ENCODE results near the gene SLC23A2.

Gene SLC23A2

GRCh38 chr20:4811661-4812181, 189.6 kb downstream of the SLC23A2 start:
- DNase-seq: no peak

- no peak for DNase-seq
Observed at GRCh38 chr20:4811257-4811656, 190.1 kb downstream of the SLC23A2 start.

GRCh38 chr20:4810426-4811019, 190.8 kb downstream of the SLC23A2 start:
- DNase-seq: no peak

GRCh38 chr20:4809707-4810106, 191.6 kb downstream of the SLC23A2 start:
- DNase-seq: no peak

GRCh38 chr20:4808872-4809271, 192.4 kb downstream of the SLC23A2 start:
- DNase-seq: no peak

- no peak for DNase-seq
Observed at GRCh38 chr20:4805663-4806449, 195.5 kb downstream of the SLC23A2 start.

- DNase-seq: no peak
Observed at GRCh38 chr20:4802527-4802926, 198.8 kb downstream of the SLC23A2 start.
